ENCODE measurements around the gene HMGB3.

DNA sequence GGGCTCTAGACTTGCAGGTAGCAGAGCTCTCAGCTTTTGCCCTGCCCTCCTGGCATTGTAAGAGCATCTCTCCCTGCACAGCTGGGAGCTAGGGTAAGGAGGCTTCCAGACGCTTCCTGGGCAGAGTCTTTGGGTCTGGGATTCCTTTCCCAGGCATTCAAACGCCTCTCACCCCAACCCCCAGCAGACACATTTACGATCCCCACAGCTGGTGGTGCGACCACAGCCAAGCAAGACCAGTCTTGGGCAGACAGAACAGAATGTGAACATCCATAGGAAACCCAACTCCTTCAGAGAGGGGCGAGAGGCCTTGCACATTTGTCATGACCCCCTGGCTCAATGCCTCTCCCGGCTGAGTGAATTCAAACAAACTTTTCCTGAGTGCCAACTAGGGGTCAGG, 46.6 kb upstream of the HMGB3 start:
- TF ChIP-seq, protein P1, sequence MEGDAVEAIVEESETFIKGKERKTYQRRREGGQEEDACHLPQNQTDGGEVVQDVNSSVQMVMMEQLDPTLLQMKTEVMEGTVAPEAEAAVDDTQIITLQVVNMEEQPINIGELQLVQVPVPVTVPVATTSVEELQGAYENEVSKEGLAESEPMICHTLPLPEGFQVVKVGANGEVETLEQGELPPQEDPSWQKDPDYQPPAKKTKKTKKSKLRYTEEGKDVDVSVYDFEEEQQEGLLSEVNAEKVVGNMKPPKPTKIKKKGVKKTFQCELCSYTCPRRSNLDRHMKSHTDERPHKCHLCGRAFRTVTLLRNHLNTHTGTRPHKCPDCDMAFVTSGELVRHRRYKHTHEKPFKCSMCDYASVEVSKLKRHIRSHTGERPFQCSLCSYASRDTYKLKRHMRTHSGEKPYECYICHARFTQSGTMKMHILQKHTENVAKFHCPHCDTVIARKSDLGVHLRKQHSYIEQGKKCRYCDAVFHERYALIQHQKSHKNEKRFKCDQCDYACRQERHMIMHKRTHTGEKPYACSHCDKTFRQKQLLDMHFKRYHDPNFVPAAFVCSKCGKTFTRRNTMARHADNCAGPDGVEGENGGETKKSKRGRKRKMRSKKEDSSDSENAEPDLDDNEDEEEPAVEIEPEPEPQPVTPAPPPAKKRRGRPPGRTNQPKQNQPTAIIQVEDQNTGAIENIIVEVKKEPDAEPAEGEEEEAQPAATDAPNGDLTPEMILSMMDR (IDR thresholded peaks at IDR 0.05) = no peak
- TF ChIP-seq CREB1 (CRISPR knock-in tag; IDR thresholded peaks at IDR 0.05) = no peak
- no peak for TF ChIP-seq RORB (CRISPR knock-in tag; IDR thresholded peaks at IDR 0.05)
- TF ChIP-seq, protein P2, sequence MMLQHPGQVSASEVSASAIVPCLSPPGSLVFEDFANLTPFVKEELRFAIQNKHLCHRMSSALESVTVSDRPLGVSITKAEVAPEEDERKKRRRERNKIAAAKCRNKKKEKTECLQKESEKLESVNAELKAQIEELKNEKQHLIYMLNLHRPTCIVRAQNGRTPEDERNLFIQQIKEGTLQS (CRISPR knock-in tag; conservative IDR thresholded peaks at IDR 0.05) = no peak
- TF ChIP-seq, protein P3, sequence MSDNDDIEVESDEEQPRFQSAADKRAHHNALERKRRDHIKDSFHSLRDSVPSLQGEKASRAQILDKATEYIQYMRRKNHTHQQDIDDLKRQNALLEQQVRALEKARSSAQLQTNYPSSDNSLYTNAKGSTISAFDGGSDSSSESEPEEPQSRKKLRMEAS (CRISPR knock-in tag; IDR thresholded peaks at IDR 0.05) = no peak
- TF ChIP-seq, protein P4, sequence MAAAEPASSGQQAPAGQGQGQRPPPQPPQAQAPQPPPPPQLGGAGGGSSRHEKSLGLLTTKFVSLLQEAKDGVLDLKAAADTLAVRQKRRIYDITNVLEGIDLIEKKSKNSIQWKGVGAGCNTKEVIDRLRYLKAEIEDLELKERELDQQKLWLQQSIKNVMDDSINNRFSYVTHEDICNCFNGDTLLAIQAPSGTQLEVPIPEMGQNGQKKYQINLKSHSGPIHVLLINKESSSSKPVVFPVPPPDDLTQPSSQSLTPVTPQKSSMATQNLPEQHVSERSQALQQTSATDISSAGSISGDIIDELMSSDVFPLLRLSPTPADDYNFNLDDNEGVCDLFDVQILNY (CRISPR knock-in tag; IDR thresholded peaks at IDR 0.05) = no peak
- no peak for TF ChIP-seq PRRX2 (CRISPR knock-in tag; IDR thresholded peaks at IDR 0.05)
- no peak for TF ChIP-seq ETV6 (CRISPR knock-in tag; IDR thresholded peaks at IDR 0.05)
- TF ChIP-seq ATF2 (CRISPR knock-in tag; IDR thresholded peaks at IDR 0.05; ENCODE audit: borderline replicate concordance, low read depth) = no peak
- TF ChIP-seq IRF2 (CRISPR knock-in tag; IDR thresholded peaks at IDR 0.05; ENCODE audit: borderline replicate concordance, low read depth) = no peak

Data from WTC11 (cell line).